ENCODE data around the gene ZNF490.

DNA sequence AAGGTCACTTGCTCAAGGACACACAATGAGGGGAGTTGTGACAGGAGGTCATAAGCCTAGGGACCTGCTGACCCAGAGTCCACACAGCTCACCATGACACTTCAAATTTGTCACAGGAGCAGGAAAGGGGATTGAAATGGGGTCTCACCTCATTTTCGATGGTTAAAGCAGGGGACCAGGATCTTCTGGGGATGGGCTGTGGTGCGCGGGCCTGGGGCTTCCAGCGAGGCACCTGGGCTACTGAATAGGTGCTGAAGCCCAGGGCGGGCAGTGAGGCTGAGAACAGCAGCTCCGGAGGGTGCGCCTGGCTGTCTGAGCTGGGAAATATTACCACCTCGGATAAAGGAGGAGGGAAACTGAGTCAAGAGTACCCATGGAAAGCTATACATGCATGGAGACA, 44.9 kb upstream of the ZNF490 start:
- TF ChIP-seq POLR2A (IDR thresholded peaks at IDR 0.05), result no peak
- TF ChIP-seq, protein P1, sequence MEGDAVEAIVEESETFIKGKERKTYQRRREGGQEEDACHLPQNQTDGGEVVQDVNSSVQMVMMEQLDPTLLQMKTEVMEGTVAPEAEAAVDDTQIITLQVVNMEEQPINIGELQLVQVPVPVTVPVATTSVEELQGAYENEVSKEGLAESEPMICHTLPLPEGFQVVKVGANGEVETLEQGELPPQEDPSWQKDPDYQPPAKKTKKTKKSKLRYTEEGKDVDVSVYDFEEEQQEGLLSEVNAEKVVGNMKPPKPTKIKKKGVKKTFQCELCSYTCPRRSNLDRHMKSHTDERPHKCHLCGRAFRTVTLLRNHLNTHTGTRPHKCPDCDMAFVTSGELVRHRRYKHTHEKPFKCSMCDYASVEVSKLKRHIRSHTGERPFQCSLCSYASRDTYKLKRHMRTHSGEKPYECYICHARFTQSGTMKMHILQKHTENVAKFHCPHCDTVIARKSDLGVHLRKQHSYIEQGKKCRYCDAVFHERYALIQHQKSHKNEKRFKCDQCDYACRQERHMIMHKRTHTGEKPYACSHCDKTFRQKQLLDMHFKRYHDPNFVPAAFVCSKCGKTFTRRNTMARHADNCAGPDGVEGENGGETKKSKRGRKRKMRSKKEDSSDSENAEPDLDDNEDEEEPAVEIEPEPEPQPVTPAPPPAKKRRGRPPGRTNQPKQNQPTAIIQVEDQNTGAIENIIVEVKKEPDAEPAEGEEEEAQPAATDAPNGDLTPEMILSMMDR (IDR thresholded peaks at IDR 0.05), result no peak
- no peak for TF ChIP-seq EP300 (IDR thresholded peaks at IDR 0.05)

All from ovary (tissue), 3 donors.